ES-I3 (cell line): ENCODE measurements around the gene ALKBH7.

Experiments
- H3K36me3 ChIP-seq: 2 replicates; pipeline ENCODE4 v1.6.1; 2013; ENCODE audit warnings: mild to moderate bottlenecking, low read length, control low read depth, moderate library complexity; ENCODE audit not compliant: insufficient read depth
- H3K4me1 ChIP-seq: 2 replicates; pipeline ENCODE4 v1.6.1; 2013; ENCODE audit warnings: mild to moderate bottlenecking, control low read depth, low read length; ENCODE audit not compliant: insufficient read depth
- H3K9ac ChIP-seq: 2 replicates; pipeline ENCODE4 v1.6.1; 2013; ENCODE audit warnings: low read depth, mild to moderate bottlenecking, low read length, moderate library complexity
- H3K9me3 ChIP-seq: 2 replicates; pipeline ENCODE4 v1.6.1; 2013; ENCODE audit warnings: mild to moderate bottlenecking, low read length, moderate library complexity; ENCODE audit not compliant: control insufficient read depth, insufficient read depth

The ALKBH7 gene

DNA sequence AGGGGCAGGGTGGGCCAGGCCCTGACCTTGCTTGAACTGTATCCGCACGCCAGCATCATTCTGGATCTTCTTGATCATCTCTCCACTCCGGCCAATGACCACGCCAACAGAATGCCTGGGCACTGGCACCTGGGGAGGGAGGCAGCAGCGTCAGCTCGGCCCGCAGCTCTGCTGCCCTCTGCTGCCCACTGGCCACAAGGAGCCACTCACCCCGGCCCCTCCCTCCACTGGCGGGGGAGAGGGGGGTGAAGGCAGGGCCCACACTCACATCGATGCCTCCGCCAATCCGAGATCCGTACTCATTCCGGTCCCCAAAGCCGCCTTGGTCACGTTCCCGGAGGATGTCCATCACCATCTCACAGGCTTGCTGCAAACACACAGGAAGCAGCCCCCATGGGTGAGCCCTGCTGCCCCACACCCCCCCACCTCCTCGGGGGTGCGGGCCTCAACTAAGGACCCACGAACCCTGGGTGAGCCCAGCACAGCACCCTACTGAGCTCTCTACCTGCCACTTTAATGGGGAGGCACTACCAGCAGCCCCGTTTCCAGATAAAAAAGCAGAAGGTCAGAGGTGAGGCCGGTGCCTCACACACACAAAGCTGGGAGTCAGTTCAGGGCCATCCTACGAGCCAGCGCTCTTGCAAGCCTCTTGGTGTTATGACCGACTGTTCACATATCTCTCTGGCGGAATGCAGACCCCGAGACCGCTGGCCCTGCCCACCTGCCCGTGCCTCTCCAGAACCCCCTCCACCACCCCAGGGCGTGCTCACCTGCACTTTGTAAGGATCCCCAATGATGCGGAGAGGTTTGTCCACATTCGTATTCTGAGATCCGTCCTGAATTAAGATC is 45.3 kb downstream of the ALKBH7 start:
- Histone ChIP-seq H3K36me3 (peaks cover 28% of the 10 kb centered on the region), H3K9me3 (no peaks in the 10 kb centered on the region), H3K9ac (no peak overlapping the region), H3K4me1 (no peaks in the 10 kb centered on the region)

DNA sequence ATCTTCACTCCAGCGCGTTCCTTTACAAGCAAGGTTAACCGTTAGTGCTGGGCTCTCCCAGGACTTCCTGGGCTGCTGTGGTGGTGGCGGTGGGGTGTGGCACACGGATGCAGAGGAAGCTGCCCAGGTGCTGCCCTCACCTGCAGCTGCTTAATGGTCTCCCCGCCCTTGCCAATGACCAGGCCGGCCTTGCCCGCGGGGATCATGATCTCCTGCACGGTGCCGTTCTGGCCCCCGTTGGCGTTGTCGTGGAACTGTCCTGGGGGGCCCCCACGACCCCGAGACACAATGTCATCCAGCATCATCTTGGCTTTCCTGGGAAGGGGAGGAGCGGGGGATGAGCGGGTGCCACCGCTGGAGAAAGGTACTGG is 46.0 kb downstream of the ALKBH7 start:
- no peaks in the 10 kb centered on the region for H3K9me3 ChIP-seq
- H3K36me3 ChIP-seq, result peaks cover 28% of the 10 kb centered on the region
- no peak overlapping the region for H3K9ac ChIP-seq
- H3K4me1 ChIP-seq, result no peaks in the 10 kb centered on the region

DNA sequence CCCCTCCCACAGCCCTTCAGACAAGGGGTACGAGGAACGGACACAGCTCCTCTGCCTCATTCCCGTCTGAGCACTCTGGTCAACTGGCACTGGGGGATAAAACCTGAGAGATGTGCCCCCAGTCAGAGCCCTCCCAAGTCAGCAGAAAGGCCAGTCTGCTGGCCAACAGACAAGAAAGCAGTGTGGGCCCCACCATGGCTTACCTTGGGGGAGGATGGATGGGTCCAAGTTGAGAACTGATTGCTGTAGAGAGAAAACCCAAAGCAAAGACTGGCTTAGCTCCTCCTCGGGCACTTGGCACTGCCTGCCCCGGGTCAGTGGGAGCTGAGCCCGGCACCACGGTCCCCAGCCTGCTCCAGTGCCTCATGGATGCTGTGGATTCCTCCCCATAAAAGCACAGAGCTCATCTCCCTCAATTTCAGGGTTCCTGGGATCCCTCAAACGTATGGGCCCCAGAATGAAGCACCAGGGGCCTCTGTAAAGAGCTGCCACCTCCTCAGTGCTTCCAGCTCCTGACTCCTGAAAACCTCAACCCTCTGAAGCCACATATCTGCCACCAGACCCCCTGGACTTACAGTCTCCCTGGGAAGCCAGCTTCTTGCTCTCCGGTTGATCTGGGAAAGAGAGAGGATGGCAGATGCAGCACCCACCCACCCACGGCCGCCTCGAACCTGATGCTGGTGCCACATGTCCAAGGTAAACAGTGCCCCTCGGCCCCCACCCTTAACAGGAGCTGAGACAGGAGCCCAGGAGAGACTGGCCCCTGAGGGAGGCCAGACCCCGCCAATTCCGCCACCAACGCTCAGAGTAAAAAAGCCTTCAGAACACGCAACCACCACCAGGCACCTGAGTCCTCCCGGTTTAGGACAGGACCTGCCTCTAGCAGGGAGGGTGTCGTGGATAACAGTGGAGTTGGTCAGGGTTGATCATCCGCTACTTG is 48.8 kb downstream of the ALKBH7 start:
- peaks cover 23% of the 10 kb centered on the region for H3K36me3 ChIP-seq
- H3K9me3 ChIP-seq, result no peaks in the 10 kb centered on the region
- no peaks in the 10 kb centered on the region for H3K4me1 ChIP-seq
- no peak overlapping the region for H3K9ac ChIP-seq

DNA sequence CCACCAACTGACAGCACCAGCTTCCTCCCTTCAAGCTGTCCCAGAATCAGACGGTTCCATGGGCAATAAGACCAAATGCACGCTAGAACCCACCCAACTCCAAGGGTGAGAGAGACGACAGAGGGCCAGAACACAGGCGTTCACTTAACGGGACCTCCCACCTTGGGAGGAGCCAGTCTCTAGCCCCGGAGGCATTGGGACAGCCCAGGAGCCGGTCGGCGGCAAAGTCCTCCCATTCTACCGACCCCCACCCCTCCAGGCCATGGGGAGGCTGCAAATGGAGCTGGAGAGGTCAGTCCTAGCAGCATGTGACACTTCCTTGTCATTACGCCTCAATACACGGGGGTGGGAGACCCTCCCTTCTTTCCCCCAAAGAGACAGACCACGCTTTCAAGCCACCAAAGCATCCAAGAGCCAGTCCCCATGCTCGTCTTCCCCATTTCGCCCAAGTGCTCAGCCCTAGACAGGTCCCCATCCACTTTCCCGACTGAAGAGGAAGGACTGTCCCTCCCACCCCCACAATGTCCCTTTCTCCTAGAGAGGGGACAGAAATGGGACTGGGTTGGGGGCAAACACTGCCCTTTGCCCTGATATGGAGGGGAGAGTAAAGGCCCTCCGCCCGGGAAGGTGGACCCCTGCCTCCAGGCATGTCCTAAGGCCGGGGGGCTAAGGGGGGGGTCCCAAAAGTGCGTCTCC is 51.1 kb downstream of the ALKBH7 start:
- H3K9ac ChIP-seq, result peak overlapping the region; percentile 84
- peaks cover 11% of the 10 kb centered on the region for H3K36me3 ChIP-seq
- no peaks in the 10 kb centered on the region for H3K4me1 ChIP-seq
- no peaks in the 10 kb centered on the region for H3K9me3 ChIP-seq

DNA sequence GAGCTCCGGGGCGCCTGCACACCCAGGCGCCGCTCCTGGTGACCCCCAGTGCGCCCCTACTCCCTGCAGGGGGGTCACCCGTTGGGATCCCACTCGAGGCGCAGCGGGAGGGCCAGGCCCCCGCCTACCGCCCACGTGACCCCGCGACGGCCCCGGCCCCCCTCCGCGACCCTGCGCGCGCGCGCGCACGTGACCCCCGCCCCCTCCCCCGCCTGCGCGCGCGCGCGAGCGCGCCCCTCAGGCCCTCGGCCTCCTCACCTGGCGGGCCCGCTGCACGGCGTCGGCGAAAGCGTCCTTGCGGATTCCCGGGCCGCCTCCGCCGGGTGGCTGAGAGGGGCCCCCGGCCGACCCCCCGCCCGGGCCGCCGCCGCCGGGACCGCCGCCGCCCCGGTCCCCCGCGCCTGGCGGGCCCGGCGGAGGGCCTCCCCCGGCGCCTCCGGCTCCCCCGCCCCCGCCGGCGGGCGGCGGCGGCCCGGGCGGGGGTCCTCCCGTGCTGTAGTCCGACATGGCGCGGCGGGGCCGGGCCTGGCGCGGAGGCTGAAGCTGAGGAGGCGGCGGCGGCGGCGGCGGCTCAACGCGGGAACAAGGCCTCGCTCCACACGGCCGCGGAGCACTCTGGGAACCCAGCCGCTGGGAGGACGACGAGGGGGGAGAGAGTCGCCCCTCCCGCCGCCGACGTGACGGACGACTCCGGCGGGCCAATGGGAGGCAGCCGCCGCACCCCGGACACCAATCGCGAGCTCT is 51.8 kb downstream of the ALKBH7 start, which contains the start of gene KHSRP:
KHSRP (minus strand) TSS at position 617 of the 744 bp plus-strand sequence; CDS start at position 507, 110 bp downstream.
- Histone ChIP-seq H3K36me3 (peaks cover 10% of the 10 kb centered on the region), H3K4me1 (no peaks in the 10 kb centered on the region), H3K9ac (peak within 1 kb of the TSS; percentile 84), H3K9me3 (no peaks in the 10 kb centered on the region)
